Vagina (tissue), 2 donors: Measurements from ENCODE around the gene TTYH1. TPM values are rescaled to one million over a fixed set of nuclear protein-coding genes. Genes with fewer than 3 reads are reported as not detected.

Source experiments
- DNase-seq, 2 donors: peaks; one replicate each; pipeline ENCODE4 v3.0.0-alpha.2; 2017; ENCODE audit errors: extremely low spot score in 2 of 2
- H3K27ac ChIP-seq: fragments of 200-600 bp; sonication (generic); one replicate; pipeline ENCODE4 v1.5.1; 2019
- H3K27me3 ChIP-seq: fragments of 200-600 bp; sonication (generic); one replicate; pipeline ENCODE4 v1.5.1; 2019
- H3K36me3 ChIP-seq, 2 donors: fragments of 200-600 bp; sonication (generic); one replicate each; pipeline ENCODE4 v1.5.1; 2017 to 2019
- H3K4me1 ChIP-seq: fragments of 200-600 bp; sonication (generic); one replicate; pipeline ENCODE4 v1.5.1; 2019
- H3K4me3 ChIP-seq, 2 donors: fragments of 200-600 bp; sonication (generic); 1 replicate in 1 of 2; 2 replicates in 1 of 2; pipeline ENCODE4 v1.5.1; 2016 to 2019
- H3K9me3 ChIP-seq: fragments of 200-600 bp; sonication (generic); one replicate; pipeline ENCODE4 v1.5.1; 2019
- CTCF ChIP-seq, 3 experiments: fragments of 450-650 bp in 2 of 3; fragments of 200-600 bp in 1 of 3; sonication (generic) in 1 of 3; IDR thresholded peaks; one replicate each; pipeline ENCODE4 v1.5.1; 2017 to 2019; ENCODE audit warnings: antibody characterized with exemption in 3 of 3, mild to moderate bottlenecking in 2 of 3, moderate library complexity in 2 of 3
- POLR2A ChIP-seq, 2 donors: fragments of 450-650 bp; IDR thresholded peaks; one replicate each; pipeline ENCODE4 v1.6.1; 2017; ENCODE audit warnings: antibody characterized with exemption in 2 of 2, mild to moderate bottlenecking in 2 of 2, moderate library complexity in 2 of 2
- POLR2AphosphoS5 ChIP-seq, 2 donors: sonication (generic); formaldehyde crosslinking; IDR thresholded peaks; one replicate each; pipeline ENCODE4 v1.9.0; 2017; ENCODE audit warnings: antibody characterized with exemption in 2 of 2, mild to moderate bottlenecking in 2 of 2, low read depth in 1 of 2; ENCODE audit not compliant: insufficient read depth in 1 of 2
- intact Hi-C: fragments of 100-400 bp; cut with DNase I; formaldehyde crosslinking; loops from one replicate; pipeline ENCODE4 v1.15.1; 2023
- total RNA-seq: library from RNA; depleted of rRNA; stranded (reverse); fragments of >200 nt; gene quantifications from one replicate; pipeline ENCODE4 v1.2.3, GENCODE V29; 2016

TTYH1 gene
- total RNA-seq, 1 donor from 2014 or later: 5.9 TPM

DNA sequence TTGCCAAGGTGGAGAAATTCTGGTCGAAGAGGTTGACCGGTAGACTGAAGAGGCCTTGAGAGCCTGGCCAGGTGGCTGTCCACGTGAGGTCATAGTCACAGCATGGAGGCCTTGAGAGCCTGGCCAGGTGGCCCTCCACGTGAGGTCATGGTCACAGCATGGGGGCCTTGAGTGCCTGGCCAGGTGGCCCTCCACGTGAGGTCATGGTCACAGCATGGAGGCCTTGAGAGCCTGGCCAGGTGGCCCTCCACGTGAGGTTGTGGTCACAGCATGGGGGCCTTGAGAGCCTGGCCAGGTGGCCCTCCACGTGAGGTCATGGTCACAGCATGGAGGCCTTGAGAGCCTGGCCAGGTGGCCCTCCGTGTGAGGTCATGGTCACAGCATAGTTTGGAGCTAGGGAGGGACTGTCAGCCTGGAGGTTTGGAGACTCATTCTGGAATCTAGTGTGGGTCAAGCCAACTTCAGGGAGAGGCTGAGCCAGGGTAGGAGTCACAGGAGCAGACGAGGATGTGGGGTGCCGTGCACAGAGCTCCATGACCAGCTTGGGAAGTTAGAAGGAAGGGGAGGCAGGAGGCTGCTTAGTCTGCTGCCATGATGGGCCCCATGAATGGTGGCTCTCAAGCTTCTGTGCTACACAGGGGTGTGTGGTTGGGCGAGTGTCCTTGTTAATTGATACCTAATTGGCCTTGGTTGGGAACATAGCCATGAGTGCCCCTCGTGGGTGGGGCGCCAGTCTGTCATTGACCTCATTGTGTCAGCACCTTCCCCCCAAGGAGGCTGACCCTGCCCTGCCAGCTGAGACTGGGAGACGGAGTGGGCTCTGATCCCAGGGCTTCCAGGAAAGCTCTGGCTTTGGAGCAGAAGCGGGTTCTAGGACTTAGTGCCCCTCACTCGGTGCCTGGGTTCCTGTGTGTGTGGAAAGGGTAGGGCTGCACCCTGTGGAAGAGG, 44.3 kb downstream of the TTYH1 start:
- Histone ChIP-seq H3K27me3 (no peaks in the 10 kb centered on the region), H3K4me1 (peaks cover 29% of the 10 kb centered on the region), H3K27ac (no peak overlapping the region), H3K4me3 (no peak overlapping the region), H3K9me3 (no peaks in the 10 kb centered on the region), H3K36me3 (peaks cover 0 to 76% of the 10 kb centered on the region in 2 donors)
- no peak for DNase-seq
- intact Hi-C loops: no loop called here
- TF ChIP-seq POLR2AphosphoS5 (IDR thresholded peaks at IDR 0.05; ENCODE audit: insufficient read depth in 1 of 2, low read depth in 1 of 2): no peak
- TF ChIP-seq CTCF (IDR thresholded peaks at IDR 0.05): no peak
- no peak for TF ChIP-seq POLR2A (IDR thresholded peaks at IDR 0.05)

DNA sequence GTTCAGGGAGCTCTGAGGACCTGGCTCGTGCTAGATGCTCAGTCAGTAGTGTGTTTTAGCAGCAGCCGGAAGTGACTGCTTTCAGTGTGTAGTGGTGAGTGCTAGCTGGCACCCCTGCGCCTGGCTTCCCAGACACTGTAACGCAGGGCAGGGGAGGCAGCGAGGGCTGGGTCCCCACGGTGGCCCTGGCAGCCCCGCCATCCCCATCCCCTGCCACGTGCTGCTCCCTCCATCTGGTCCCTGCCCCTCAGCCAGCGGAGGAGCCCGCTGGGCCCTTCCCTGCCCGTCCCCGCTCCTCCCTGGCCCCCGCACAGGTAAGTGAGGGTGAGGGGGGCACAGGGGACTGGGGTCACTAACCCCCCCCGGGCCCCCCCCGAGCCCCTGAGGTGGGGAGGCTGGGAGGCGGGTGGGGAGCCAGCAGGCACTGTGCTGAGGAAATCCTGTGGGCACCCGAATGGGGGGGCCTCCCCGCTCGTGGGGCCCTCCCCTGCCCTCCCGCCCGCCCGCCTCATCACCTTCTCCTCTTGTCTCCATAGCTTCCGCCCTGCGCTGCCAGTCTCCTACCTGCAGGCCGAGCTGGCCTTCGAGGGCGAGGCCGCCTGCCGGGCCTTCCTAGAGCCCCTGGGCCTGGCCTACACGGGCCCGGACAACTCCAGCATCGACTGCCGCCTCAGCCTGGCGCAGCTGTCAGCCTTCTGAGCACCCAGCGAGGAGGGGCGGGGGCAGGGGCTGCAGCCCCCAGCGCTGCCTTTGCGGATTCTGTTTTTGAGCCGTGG, 45.2 kb downstream of the TTYH1 start:
- intact Hi-C loops: no loop called here
- Histone ChIP-seq H3K9me3 (no peaks in the 10 kb centered on the region), H3K27ac (no peak overlapping the region), H3K36me3 (peaks cover 0 to 67% of the 10 kb centered on the region in 2 donors), H3K4me3 (no peak overlapping the region), H3K4me1 (peaks cover 32% of the 10 kb centered on the region), H3K27me3 (no peaks in the 10 kb centered on the region)
- DNase-seq: no peak
- TF ChIP-seq POLR2A (IDR thresholded peaks at IDR 0.05): no peak
- TF ChIP-seq CTCF (IDR thresholded peaks at IDR 0.05): no peak
- TF ChIP-seq POLR2AphosphoS5 (IDR thresholded peaks at IDR 0.05; ENCODE audit: insufficient read depth in 1 of 2, low read depth in 1 of 2): no peak

DNA sequence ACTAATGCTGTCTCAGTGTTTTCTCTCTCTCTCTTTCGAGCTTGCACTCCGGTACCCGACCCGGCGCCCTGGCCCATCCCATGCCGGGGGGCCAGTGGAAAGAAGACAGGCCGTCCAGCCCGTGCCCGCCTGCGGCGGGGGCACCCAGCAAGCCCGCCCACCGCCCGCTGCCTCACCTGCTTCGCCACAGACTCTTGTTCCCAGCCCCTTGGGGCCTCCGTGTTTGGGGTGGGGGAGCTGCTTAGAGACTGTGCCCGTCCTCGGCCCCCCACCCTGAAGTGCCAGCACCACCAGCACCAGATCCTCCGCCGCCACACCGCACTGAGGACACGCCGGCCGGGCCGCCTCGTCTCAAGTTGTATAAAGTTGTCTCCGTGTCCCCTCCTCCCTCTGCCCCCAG, 45.9 kb downstream of the TTYH1 start:
- H3K4me1 ChIP-seq: peaks cover 32% of the 10 kb centered on the region
- H3K36me3 ChIP-seq: peaks cover 0 to 59% of the 10 kb centered on the region in 2 donors
- no peaks in the 10 kb centered on the region for H3K9me3 ChIP-seq
- no peak overlapping the region for H3K4me3 ChIP-seq
- no peaks in the 10 kb centered on the region for H3K27me3 ChIP-seq
- intact Hi-C loops: no loop called here
- no peak overlapping the region for H3K27ac ChIP-seq
- no peak for DNase-seq
- no peak for TF ChIP-seq POLR2A (IDR thresholded peaks at IDR 0.05)
- no peak for TF ChIP-seq POLR2AphosphoS5 (IDR thresholded peaks at IDR 0.05; ENCODE audit: insufficient read depth in 1 of 2, low read depth in 1 of 2)
- TF ChIP-seq CTCF (IDR thresholded peaks at IDR 0.05): no peak

- Histone ChIP-seq H3K9me3 (no peaks in the 10 kb centered on the region), H3K4me3 (no peak overlapping the region), H3K4me1 (peaks cover 32% of the 10 kb centered on the region), H3K36me3 (peaks cover 0 to 55% of the 10 kb centered on the region in 2 donors), H3K27ac (no peak overlapping the region), H3K27me3 (no peaks in the 10 kb centered on the region)
- TF ChIP-seq POLR2A (IDR thresholded peaks at IDR 0.05) (no peak), CTCF (IDR thresholded peaks at IDR 0.05) (no peak), POLR2AphosphoS5 (IDR thresholded peaks at IDR 0.05; ENCODE audit: insufficient read depth in 1 of 2, low read depth in 1 of 2) (no peak)
- intact Hi-C loops: no loop called here
- no peak for DNase-seq
Observed at GRCh38 chr19:54461613-54462012, 46.3 kb downstream of the TTYH1 start.
